Smooth muscle cell (in vitro differentiated cells): ENCODE data around the gene SPDYE5. TPM values are rescaled to one million over a fixed set of nuclear protein-coding genes. Genes with fewer than 3 reads are reported as not detected.
"Not testable (repeated sequence)": the region's sequence is repeated elsewhere in the genome, so short reads cannot be mapped to it uniquely, and the experiment has no call there.

Experiments
- DNase-seq: peaks from one replicate; lab custom pipeline; 2025; ENCODE audit not compliant: unreplicated experiment; lab: John Stamatoyannopoulos, UW
- H2AFZ ChIP-seq: fragments of 200-600 bp; sonication (generic); 2 replicates; pipeline ENCODE4 v1.6.0; 2016; ENCODE audit warnings: antibody characterized with exemption, low read depth, mild to moderate bottlenecking
- H3F3A ChIP-seq: fragments of 200-600 bp; sonication (generic); 2 replicates; pipeline ENCODE4 v1.6.0; 2017; ENCODE audit warnings: antibody characterized with exemption, low read depth
- H3K27ac ChIP-seq: fragments of 200-600 bp; sonication (generic); 2 replicates; pipeline ENCODE4 v1.5.1; 2016; ENCODE audit warnings: low read depth, mild to moderate bottlenecking
- H3K27me3 ChIP-seq: fragments of 200-600 bp; sonication (generic); 2 replicates; pipeline ENCODE4 v1.6.1; 2016; ENCODE audit warnings: low read depth, mild to moderate bottlenecking
- H3K36me3 ChIP-seq: fragments of 200-600 bp; sonication (generic); 2 replicates; pipeline ENCODE4 v1.5.1; 2016; ENCODE audit warnings: low read depth
- H3K4me1 ChIP-seq: fragments of 200-600 bp; sonication (generic); 2 replicates; pipeline ENCODE4 v1.5.1; 2016; ENCODE audit warnings: low read depth
- H3K4me2 ChIP-seq: fragments of 200-600 bp; sonication (generic); 2 replicates; pipeline ENCODE4 v1.6.0; 2016; ENCODE audit warnings: mild to moderate bottlenecking
- H3K4me3 ChIP-seq: fragments of 200-600 bp; sonication (generic); 2 replicates; pipeline ENCODE4 v1.5.1; 2016; ENCODE audit warnings: mild to moderate bottlenecking
- H3K79me2 ChIP-seq: fragments of 200-600 bp; sonication (generic); 2 replicates; pipeline ENCODE4 v1.6.0; 2016; ENCODE audit warnings: low read depth, mild to moderate bottlenecking
- H3K9ac ChIP-seq: fragments of 200-600 bp; sonication (generic); 2 replicates; pipeline ENCODE4 v1.6.0; 2016; ENCODE audit warnings: low read depth
- H3K9me3 ChIP-seq: fragments of 200-600 bp; sonication (generic); replicated peaks from 2 replicates; pipeline ENCODE4 v1.5.1; 2016; ENCODE audit warnings: low read depth
- H4K20me1 ChIP-seq: fragments of 200-600 bp; sonication (generic); 2 replicates; pipeline ENCODE4 v1.6.0; 2016; ENCODE audit warnings: low read depth
- CTCF ChIP-seq: fragments of 200-600 bp; sonication (generic); IDR thresholded peaks from 2 replicates; pipeline ENCODE4 v1.5.1; 2017; ENCODE audit warnings: borderline replicate concordance, mild to moderate bottlenecking, antibody characterized with exemption; ENCODE audit not compliant: insufficient read depth, poor library complexity, severe bottlenecking
- WGBS: methylation state at CpG from one replicate; pipeline ENCODE4 v1.1.7; 2016; ENCODE audit warnings: low lambda C conversion rate; 5-methylcytosine and 5-hydroxymethylcytosine counted together
- polyA plus RNA-seq: library from polyadenylated mRNA; unstranded; fragments of >200 nt; fragmentation: Nextera tagmentation; extraction: Ambion mirVana; gene quantifications from 2 replicates; pipeline ENCODE4 v1.2.1, GENCODE V29; 2016
- total RNA-seq: library from RNA; depleted of rRNA; stranded (reverse); fragments of >200 nt; gene quantifications from 2 replicates; pipeline ENCODE4 v1.2.3, GENCODE V29; 2014

The SPDYE5 gene, protein sequence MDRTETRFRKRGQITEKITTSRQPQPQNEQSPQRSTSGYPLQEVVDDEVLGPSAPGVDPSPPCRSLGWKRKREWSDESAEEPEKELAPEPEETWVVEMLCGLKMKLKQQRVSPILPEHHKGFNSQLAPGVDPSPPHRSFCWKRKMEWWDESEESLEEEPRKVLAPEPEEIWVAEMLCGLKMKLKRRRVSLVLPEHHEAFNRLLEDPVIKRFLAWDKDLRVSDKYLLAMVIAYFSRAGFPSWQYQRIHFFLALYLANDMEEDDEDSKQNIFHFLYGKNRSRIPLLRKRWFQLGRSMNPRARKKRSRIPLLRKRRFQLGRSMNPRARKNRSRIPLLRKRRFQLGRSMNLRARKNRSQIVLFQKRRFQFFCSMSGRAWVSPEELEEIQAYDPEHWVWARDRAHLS
- not detected in 2 replicates for total RNA-seq
- polyA plus RNA-seq = 0.22 and 1.1 TPM in 2 replicates

DNA sequence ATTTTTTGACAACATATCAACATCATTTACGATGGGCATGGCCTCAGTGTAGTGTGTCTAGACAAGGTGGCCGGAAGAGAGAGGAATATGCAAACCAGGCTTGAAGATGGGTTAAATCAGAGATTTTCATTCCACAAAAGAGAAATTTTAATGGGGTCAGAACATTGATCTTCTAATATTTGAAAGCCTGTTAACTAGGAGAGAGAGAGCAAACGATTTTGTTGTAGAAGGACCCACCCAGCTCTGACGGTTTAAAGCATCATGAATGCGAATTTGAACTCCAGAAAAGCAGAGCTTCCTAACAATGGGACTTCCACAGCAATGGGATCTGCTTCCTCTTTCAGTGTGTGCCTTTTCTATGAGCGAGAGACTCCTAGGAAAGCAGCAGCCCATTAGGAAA lies at the start of gene SPDYE5:
SPDYE5 (plus strand) TSS at position 301 of the 400 bp plus-strand sequence. CDS start 1,728 bp downstream, outside the sequence.
- H4K20me1 ChIP-seq, H3F3A ChIP-seq, H3K4me2 ChIP-seq, H3K27me3 ChIP-seq, H3K9me3 ChIP-seq, H3K36me3 ChIP-seq, H2AFZ ChIP-seq, H3K27ac ChIP-seq, H3K9ac ChIP-seq, H3K4me1 ChIP-seq, H3K4me3 ChIP-seq, DNase-seq, H3K79me2 ChIP-seq: not testable (repeated sequence)
- 96% methylated on average over 6 of the region's 6 CpGs for WGBS

DNA sequence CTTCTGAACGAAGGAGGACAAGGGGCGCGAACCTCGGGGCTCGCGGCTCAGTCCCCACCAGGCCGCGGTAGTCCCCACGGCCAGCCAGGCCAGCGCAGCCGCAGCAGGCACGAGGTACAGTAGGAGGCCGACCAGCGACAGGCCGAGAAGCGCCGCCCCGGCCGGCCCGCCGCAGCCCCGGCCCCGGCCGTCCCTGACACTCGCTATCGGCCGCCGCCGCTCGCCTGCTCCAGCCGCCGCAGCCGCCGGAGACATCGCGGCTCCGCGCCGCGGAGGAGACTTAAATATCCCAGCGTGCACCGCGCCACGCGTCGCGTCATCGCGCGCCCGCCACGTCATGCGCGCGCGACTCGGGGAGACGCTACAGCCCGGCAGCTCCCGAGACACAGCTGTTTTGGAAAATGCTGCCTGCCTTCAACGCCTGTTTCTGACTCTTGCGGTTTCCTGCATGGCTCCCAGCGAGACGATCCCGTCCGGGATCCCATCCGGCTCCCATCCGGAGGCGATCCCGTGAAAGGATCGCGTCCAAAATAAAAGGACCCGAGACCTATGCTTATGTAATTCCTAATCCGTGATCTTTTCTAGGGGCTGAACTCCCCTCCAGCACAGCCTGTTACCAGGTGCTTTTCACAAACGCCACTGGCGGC lies 49.5 kb upstream of the SPDYE5 start:
- H3F3A ChIP-seq, H4K20me1 ChIP-seq, H3K9me3 ChIP-seq, DNase-seq, H3K4me1 ChIP-seq, H3K36me3 ChIP-seq, H3K27me3 ChIP-seq: not testable (repeated sequence)
- H3K27ac ChIP-seq = peak overlapping the region; percentile 95
- 2% methylated on average over 34 of the region's 76 CpGs for WGBS
- peak overlapping the region; percentile 95 for H3K4me2 ChIP-seq
- H3K9ac ChIP-seq = peak overlapping the region; percentile 96
- peak overlapping the region; percentile 90 for H2AFZ ChIP-seq
- H3K4me3 ChIP-seq = peak overlapping the region; percentile 86
- peaks cover 18% of the 10 kb centered on the region for H3K79me2 ChIP-seq

DNA sequence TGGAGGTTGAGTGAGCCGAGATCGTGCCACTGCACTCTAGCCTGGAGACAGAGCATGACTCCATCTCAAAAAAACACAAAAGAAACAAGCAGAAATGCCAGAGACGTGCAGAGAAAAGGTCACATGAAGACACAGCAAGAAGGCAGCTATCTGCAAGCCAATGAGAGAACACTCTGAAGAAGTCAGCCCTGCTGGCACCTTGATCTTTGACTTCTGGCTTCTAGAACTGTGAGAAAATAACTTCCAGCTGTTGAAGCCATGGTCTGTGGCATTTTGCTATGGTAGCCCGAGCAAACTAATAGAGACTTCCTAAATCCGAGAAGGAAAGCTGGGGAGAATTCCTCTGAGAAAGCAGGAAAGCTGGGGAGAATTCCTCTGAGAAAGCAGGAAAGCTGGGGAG lies 42.2 kb upstream of the SPDYE5 start:
- not testable (repeated sequence) for H3K79me2 ChIP-seq, H3K4me1 ChIP-seq, H3K27me3 ChIP-seq, DNase-seq, H3K36me3 ChIP-seq, H3K27ac ChIP-seq, H3K9me3 ChIP-seq, H3K4me3 ChIP-seq, H3F3A ChIP-seq, H3K9ac ChIP-seq, H3K4me2 ChIP-seq, H2AFZ ChIP-seq
- 94% methylated on average over 4 of the region's 5 CpGs for WGBS
- H4K20me1 ChIP-seq = peaks cover 13% of the 10 kb centered on the region

GRCh38 chr7:75452494-75452955 lies 39.6 kb upstream of the SPDYE5 start:
- not testable (repeated sequence) for DNase-seq, H3K9me3 ChIP-seq, H2AFZ ChIP-seq, H3K79me2 ChIP-seq, H3K9ac ChIP-seq, H3K4me3 ChIP-seq, H3K27ac ChIP-seq, H3K4me2 ChIP-seq, H3K27me3 ChIP-seq, H3K36me3 ChIP-seq, H3F3A ChIP-seq, H3K4me1 ChIP-seq
- TF ChIP-seq CTCF = peak; percentile 42
- peaks cover 13% of the 10 kb centered on the region for H4K20me1 ChIP-seq
- WGBS = 38% methylated on average over 4 of the region's 4 CpGs

GRCh38 chr7:75456403-75456802 lies 35.7 kb upstream of the SPDYE5 start:
- H4K20me1 ChIP-seq = peaks cover 19% of the 10 kb centered on the region
- H3K4me3 ChIP-seq, H3K27me3 ChIP-seq, H3K79me2 ChIP-seq, H2AFZ ChIP-seq, H3F3A ChIP-seq, H3K27ac ChIP-seq, H3K4me1 ChIP-seq, DNase-seq, H3K4me2 ChIP-seq, H3K9me3 ChIP-seq, H3K36me3 ChIP-seq, H3K9ac ChIP-seq: not testable (repeated sequence)
- WGBS = 92% methylated on average over 5 of the region's 10 CpGs

DNA sequence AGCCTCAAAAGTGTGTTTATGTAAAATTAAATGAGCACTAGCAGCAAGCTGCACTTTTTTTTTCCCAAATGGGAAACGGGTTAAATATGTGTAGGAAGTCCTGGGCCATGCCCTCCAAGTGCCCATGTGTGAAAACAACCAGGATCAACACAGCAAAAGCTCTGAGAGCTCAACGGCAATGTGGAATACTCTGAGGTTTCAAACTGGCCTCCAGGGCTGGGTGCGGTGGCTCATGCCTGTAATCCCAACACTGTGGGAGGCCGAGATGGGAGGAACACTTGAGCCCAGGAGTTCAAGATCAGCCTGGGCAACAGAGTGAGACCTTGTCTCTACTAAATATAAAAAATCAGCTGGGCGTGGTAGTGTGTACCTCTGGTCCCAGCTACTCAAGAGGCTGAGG lies 34.1 kb upstream of the SPDYE5 start:
- not testable (repeated sequence) for DNase-seq, H3K4me2 ChIP-seq, H3F3A ChIP-seq, H3K4me3 ChIP-seq, H3K27ac ChIP-seq, H3K9ac ChIP-seq, H3K36me3 ChIP-seq, H3K27me3 ChIP-seq, H2AFZ ChIP-seq, H3K9me3 ChIP-seq, H3K79me2 ChIP-seq, H3K4me1 ChIP-seq
- H4K20me1 ChIP-seq = peaks cover 10% of the 10 kb centered on the region
- WGBS = 96% methylated on average over 2 of the region's 5 CpGs

- H3K79me2 ChIP-seq, H2AFZ ChIP-seq, H3K4me2 ChIP-seq, H3K36me3 ChIP-seq, H3K27ac ChIP-seq, H3K27me3 ChIP-seq, H3K4me1 ChIP-seq, H3F3A ChIP-seq, H3K9me3 ChIP-seq, H3K4me3 ChIP-seq, H3K9ac ChIP-seq, DNase-seq: not testable (repeated sequence)
- H4K20me1 ChIP-seq = peaks cover 10% of the 10 kb centered on the region
- WGBS = 68% methylated on average over 4 of the region's 5 CpGs
Measured at GRCh38 chr7:75460541-75460940, 31.6 kb upstream of the SPDYE5 start.
